Smooth muscle cell (in vitro differentiated cells): ENCODE results near the gene LAMP1. TPM values are rescaled to one million over a fixed set of nuclear protein-coding genes. Genes with fewer than 3 reads are reported as not detected.
"Not testable (repeated sequence)": the region's sequence is repeated elsewhere in the genome, so short reads cannot be mapped to it uniquely, and the experiment has no call there.

ENCODE experiments used
- DNase-seq: peaks from one replicate; lab custom pipeline; 2025; ENCODE audit not compliant: unreplicated experiment; lab: John Stamatoyannopoulos, UW
- H2AFZ ChIP-seq: fragments of 200-600 bp; sonication (generic); 2 replicates; pipeline ENCODE4 v1.6.0; 2016; ENCODE audit warnings: antibody characterized with exemption, low read depth, mild to moderate bottlenecking
- H3F3A ChIP-seq: fragments of 200-600 bp; sonication (generic); 2 replicates; pipeline ENCODE4 v1.6.0; 2017; ENCODE audit warnings: antibody characterized with exemption, low read depth
- H3K27ac ChIP-seq: fragments of 200-600 bp; sonication (generic); 2 replicates; pipeline ENCODE4 v1.5.1; 2016; ENCODE audit warnings: low read depth, mild to moderate bottlenecking
- H3K27me3 ChIP-seq: fragments of 200-600 bp; sonication (generic); 2 replicates; pipeline ENCODE4 v1.6.1; 2016; ENCODE audit warnings: low read depth, mild to moderate bottlenecking
- H3K36me3 ChIP-seq: fragments of 200-600 bp; sonication (generic); 2 replicates; pipeline ENCODE4 v1.5.1; 2016; ENCODE audit warnings: low read depth
- H3K4me1 ChIP-seq: fragments of 200-600 bp; sonication (generic); 2 replicates; pipeline ENCODE4 v1.5.1; 2016; ENCODE audit warnings: low read depth
- H3K4me2 ChIP-seq: fragments of 200-600 bp; sonication (generic); 2 replicates; pipeline ENCODE4 v1.6.0; 2016; ENCODE audit warnings: mild to moderate bottlenecking
- H3K4me3 ChIP-seq: fragments of 200-600 bp; sonication (generic); 2 replicates; pipeline ENCODE4 v1.5.1; 2016; ENCODE audit warnings: mild to moderate bottlenecking
- H3K79me2 ChIP-seq: fragments of 200-600 bp; sonication (generic); 2 replicates; pipeline ENCODE4 v1.6.0; 2016; ENCODE audit warnings: low read depth, mild to moderate bottlenecking
- H3K9ac ChIP-seq: fragments of 200-600 bp; sonication (generic); 2 replicates; pipeline ENCODE4 v1.6.0; 2016; ENCODE audit warnings: low read depth
- H3K9me3 ChIP-seq: fragments of 200-600 bp; sonication (generic); replicated peaks from 2 replicates; pipeline ENCODE4 v1.5.1; 2016; ENCODE audit warnings: low read depth
- H4K20me1 ChIP-seq: fragments of 200-600 bp; sonication (generic); 2 replicates; pipeline ENCODE4 v1.6.0; 2016; ENCODE audit warnings: low read depth
- WGBS: methylation state at CpG from one replicate; pipeline ENCODE4 v1.1.7; 2016; ENCODE audit warnings: low lambda C conversion rate; 5-methylcytosine and 5-hydroxymethylcytosine counted together
- microRNA-seq: library from miRNA; unstranded; fragments of <30 nt; microRNA quantifications from one replicate; pipeline ENCODE4, GENCODE V29; 2016; ENCODE audit warnings: borderline number of aligned reads
- polyA plus RNA-seq: library from polyadenylated mRNA; unstranded; fragments of >200 nt; fragmentation: Nextera tagmentation; extraction: Ambion mirVana; gene quantifications from 2 replicates; pipeline ENCODE4 v1.2.1, GENCODE V29; 2016
- small RNA-seq: library from RNA; depleted of rRNA; stranded (forward); fragments of <200 nt; gene quantifications from one replicate; pipeline ENCODE3, GENCODE V24; 2014
- total RNA-seq: library from RNA; depleted of rRNA; stranded (reverse); fragments of >200 nt; gene quantifications from 2 replicates; pipeline ENCODE4 v1.2.3, GENCODE V29; 2014
- TF ChIP-seq, protein P1 (sequence below): fragments of 200-600 bp; sonication (generic); IDR thresholded peaks from 2 replicates; pipeline ENCODE4 v1.5.1; 2017; ENCODE audit warnings: borderline replicate concordance, mild to moderate bottlenecking, antibody characterized with exemption; ENCODE audit not compliant: insufficient read depth, poor library complexity, severe bottlenecking

The LAMP1 gene
- total and polyA plus RNA-seq, 2 experiments from 2014 or later, result 111 to 146 TPM

GRCh38 chr13:113369881-113370280 is 72.8 kb downstream of the LAMP1 start:
- Histone ChIP-seq H3K27me3 (no peaks in the 10 kb centered on the region), H3K36me3 (no peaks in the 10 kb centered on the region), H3K4me1 (no peaks in the 10 kb centered on the region), H4K20me1 (no peaks in the 10 kb centered on the region), H3K27ac (no peak overlapping the region), H3K79me2 (no peaks in the 10 kb centered on the region), H3K4me3 (no peak overlapping the region), H3K9me3 (no peaks in the 10 kb centered on the region), H2AFZ (no peak overlapping the region), H3F3A (no peaks in the 10 kb centered on the region), H3K9ac (no peak overlapping the region), H3K4me2 (no peak overlapping the region)
- DNase-seq, result no peak
- 90% methylated on average over 10 of the region's 10 CpGs for whole genome bisulfite sequencing
- TF ChIP-seq, protein P1, sequence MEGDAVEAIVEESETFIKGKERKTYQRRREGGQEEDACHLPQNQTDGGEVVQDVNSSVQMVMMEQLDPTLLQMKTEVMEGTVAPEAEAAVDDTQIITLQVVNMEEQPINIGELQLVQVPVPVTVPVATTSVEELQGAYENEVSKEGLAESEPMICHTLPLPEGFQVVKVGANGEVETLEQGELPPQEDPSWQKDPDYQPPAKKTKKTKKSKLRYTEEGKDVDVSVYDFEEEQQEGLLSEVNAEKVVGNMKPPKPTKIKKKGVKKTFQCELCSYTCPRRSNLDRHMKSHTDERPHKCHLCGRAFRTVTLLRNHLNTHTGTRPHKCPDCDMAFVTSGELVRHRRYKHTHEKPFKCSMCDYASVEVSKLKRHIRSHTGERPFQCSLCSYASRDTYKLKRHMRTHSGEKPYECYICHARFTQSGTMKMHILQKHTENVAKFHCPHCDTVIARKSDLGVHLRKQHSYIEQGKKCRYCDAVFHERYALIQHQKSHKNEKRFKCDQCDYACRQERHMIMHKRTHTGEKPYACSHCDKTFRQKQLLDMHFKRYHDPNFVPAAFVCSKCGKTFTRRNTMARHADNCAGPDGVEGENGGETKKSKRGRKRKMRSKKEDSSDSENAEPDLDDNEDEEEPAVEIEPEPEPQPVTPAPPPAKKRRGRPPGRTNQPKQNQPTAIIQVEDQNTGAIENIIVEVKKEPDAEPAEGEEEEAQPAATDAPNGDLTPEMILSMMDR, result no peak

GRCh38 chr13:113371061-113371460 is 74.0 kb downstream of the LAMP1 start:
- Histone ChIP-seq H3K27ac (no peak overlapping the region), H2AFZ (no peak overlapping the region), H3K4me1 (no peaks in the 10 kb centered on the region), H3K4me2 (no peak overlapping the region), H3K36me3 (no peaks in the 10 kb centered on the region), H3K9ac (no peak overlapping the region), H3K9me3 (no peaks in the 10 kb centered on the region), H3K27me3 (no peaks in the 10 kb centered on the region), H3K79me2 (no peaks in the 10 kb centered on the region), H3K4me3 (no peak overlapping the region), H4K20me1 (no peaks in the 10 kb centered on the region), H3F3A (no peaks in the 10 kb centered on the region)
- DNase-seq, result no peak
- WGBS, result 86% methylated on average over 8 of the region's 13 CpGs
- TF ChIP-seq, protein P1, result no peak

GRCh38 chr13:113371701-113372100 is 74.7 kb downstream of the LAMP1 start:
- not testable (repeated sequence) for H3K4me1 ChIP-seq, H3K4me2 ChIP-seq, H3K9me3 ChIP-seq, DNase-seq, H3K27me3 ChIP-seq, H3F3A ChIP-seq, H3K9ac ChIP-seq, H3K27ac ChIP-seq, H3K36me3 ChIP-seq, H2AFZ ChIP-seq, H3K79me2 ChIP-seq, H4K20me1 ChIP-seq, H3K4me3 ChIP-seq
- WGBS, result 100% methylated on average over 3 of the region's 3 CpGs

Small RNA genes lying within 50 kb of the gene (microRNA-seq; reads per million reads assigned to microRNA genes)
- not detected for gene MIR8075

Small RNA genes lying within 50 kb of the gene (small RNA-seq; reads per million reads assigned to genes)
- not detected for gene MIR8075

Other genes starting within 250 kb of the LAMP1 start
- gene F7, start 191.4 kb upstream of the LAMP1 start, total RNA-seq, result 0.63 and 1.7 TPM in 2 replicates
- 1.7 TPM in 2 replicates for gene F7, start 191.4 kb upstream of the LAMP1 start, polyA plus RNA-seq
- 17.1 and 19.4 TPM in 2 replicates for gene F10, start 174.4 kb upstream of the LAMP1 start, total RNA-seq
- gene F10, start 174.4 kb upstream of the LAMP1 start, polyA plus RNA-seq, result 28.2 and 43.7 TPM in 2 replicates
- gene PROZ, start 138.6 kb upstream of the LAMP1 start, total RNA-seq, result not detected in 2 replicates
- not detected in 2 replicates for gene PROZ, start 138.6 kb upstream of the LAMP1 start, polyA plus RNA-seq
- 25.5 and 27.1 TPM in 2 replicates for gene PCID2, start 88.6 kb upstream of the LAMP1 start, total RNA-seq
- gene PCID2, start 88.6 kb upstream of the LAMP1 start, polyA plus RNA-seq, result 26.2 and 32.5 TPM in 2 replicates
- gene CUL4A, start 87.6 kb upstream of the LAMP1 start, total RNA-seq, result 61.5 and 62.7 TPM in 2 replicates
- gene CUL4A, start 87.6 kb upstream of the LAMP1 start, polyA plus RNA-seq, result 40.3 and 42.3 TPM in 2 replicates
- gene GRTP1, start 66.9 kb downstream of the LAMP1 start, total RNA-seq, result 2.2 and 4.4 TPM in 2 replicates
- gene GRTP1, start 66.9 kb downstream of the LAMP1 start, polyA plus RNA-seq, result 4.4 and 6.5 TPM in 2 replicates
- 0.18 and 0.99 TPM in 2 replicates for gene ADPRHL1, start 156.2 kb downstream of the LAMP1 start, total RNA-seq
- gene ADPRHL1, start 156.2 kb downstream of the LAMP1 start, polyA plus RNA-seq, result 1.1 and 1.2 TPM in 2 replicates
- gene DCUN1D2, start 193.5 kb downstream of the LAMP1 start, total RNA-seq, result 6.3 and 10.6 TPM in 2 replicates
- gene DCUN1D2, start 193.5 kb downstream of the LAMP1 start, polyA plus RNA-seq, result 9.4 and 10.8 TPM in 2 replicates